DOHH2 (cell line): Measurements from ENCODE around the gene GLOD4.

Experiments
- CTCF ChIP-seq: fragments of 200-600 bp; sonication (generic); IDR thresholded peaks from one replicate; pipeline ENCODE4 v1.5.1; 2014; ENCODE audit warnings: antibody characterized with exemption, mild to moderate bottlenecking, low read depth, low read length; ENCODE audit not compliant: poor library complexity, severe bottlenecking
- EZH2phosphoT487 ChIP-seq: fragments of 200-600 bp; sonication (generic); IDR thresholded peaks from 2 replicates; pipeline ENCODE4 v1.6.1; 2017; ENCODE audit warnings: borderline replicate concordance, mild to moderate bottlenecking, antibody characterized with exemption, low read length, moderate library complexity, mixed read lengths

DNA sequence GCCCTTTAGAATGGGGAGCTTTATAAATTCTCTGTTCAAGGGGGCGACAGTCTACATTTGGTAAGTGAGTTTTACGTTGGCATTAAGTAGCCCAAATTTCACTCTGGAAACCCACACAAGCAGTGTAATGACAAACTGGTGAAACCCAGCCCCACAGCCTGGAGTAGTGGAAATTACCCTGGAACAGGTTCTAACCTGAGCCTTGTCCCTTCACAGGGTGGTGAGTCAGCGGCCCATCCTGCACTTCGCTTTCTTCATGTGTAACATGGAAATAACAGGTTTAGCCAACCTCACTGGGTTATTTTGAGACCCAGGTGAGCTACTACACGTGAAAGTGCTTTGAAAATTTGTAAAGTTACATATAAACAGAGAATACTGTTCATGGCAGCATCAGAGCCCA lies 53.2 kb downstream of the GLOD4 start:
- TF ChIP-seq CTCF (no peak), EZH2phosphoT487 (no peak)
